Measurements from ENCODE around the gene DCBLD2. TPM values are rescaled to one million over a fixed set of nuclear protein-coding genes. Genes with fewer than 3 reads are reported as not detected.
A peak's percentile ranks its signal among the peaks of the same experiment; 100 is the strongest.

DCBLD2 gene
- total and polyA plus RNA-seq, 2 of the 4 experiments (the other 2 are of a cell fraction), result 121 to 196 TPM

DNA sequence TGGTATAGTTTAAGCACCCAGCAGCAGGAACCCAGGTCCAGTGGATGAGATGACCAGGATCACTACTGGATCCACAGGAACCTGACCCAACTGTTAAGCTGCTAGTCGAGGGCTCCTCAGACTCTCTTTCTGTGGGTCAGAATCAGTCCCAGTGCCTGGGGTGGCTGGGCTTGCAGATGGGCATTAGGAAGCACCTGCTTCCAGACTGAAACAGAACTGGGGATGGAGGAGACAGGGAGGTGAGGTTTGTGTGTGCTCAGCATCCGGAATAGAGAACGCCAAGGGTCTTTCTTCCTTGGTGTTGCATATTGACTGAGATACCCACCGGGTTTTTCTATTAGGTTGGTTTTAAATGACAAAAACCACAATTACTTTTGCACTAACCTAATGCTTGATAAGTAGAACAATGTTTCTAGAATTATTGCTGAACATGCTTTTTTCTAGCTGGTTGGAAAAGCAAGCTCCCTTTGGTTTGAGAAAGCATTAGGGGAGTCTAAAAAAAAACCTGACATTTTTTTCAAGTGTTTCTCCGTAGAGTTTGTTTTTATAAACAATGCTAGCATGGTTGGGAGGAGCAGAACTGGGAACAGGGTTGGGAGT lies 137.6 kb downstream of the DCBLD2 start:
- in situ Hi-C loops (cut with MboI; ENCODE audit: low sequenced_read_pairs) (no loop called here), dilution Hi-C loops (cut with HindIII; ENCODE audit: low sequenced_read_pairs, unreplicated experiment) (no loop called here), intact Hi-C loops (cut with micrococcal nuclease) (no loop called here)
- Histone ChIP-seq H4K20me1 (ENCODE audit: insufficient read depth, low read length) (no peaks in the 10 kb centered on the region), H3K56ac (ENCODE audit: extremely low read depth, insufficient read depth, low read length) (no peak overlapping the region), H2BK5ac (ENCODE audit: low read depth, low read length, poor library complexity, severe bottlenecking) (no peak overlapping the region), H4K8ac (ENCODE audit: low read depth in 2 of 2, low read length in 2 of 2) (no peak overlapping the region), H3K9ac (ENCODE audit: low read depth, low read length) (no peak overlapping the region), H4K5ac (ENCODE audit: low read depth, low read length) (no peak overlapping the region), H3K27ac (ENCODE audit: insufficient read depth, low read length) (no peak overlapping the region), H2BK15ac (ENCODE audit: low read depth, low read length) (no peak overlapping the region), H3K4me1 (ENCODE audit: control insufficient read depth, insufficient read depth, low read length) (peaks cover 4% of the 10 kb centered on the region), H3K4ac (ENCODE audit: low read depth, low read length) (no peak overlapping the region), H2BK20ac (ENCODE audit: low read depth, low read length) (no peak overlapping the region), H3K79me1 (ENCODE audit: low read depth in 1 of 2, low read length in 2 of 2) (no peaks in the 10 kb centered on the region), H4K91ac (ENCODE audit: insufficient read depth, low read depth, low read length) (no peak overlapping the region), H2AK9ac (replicated peaks; ENCODE audit: low read depth, low read length, poor library complexity) (no peak overlapping the region), H3K14ac (replicated peaks; ENCODE audit: low read depth, low read length) (no peak overlapping the region), H2BK120ac (ENCODE audit: low read depth, low read length) (no peak overlapping the region), H3K4me2 (ENCODE audit: low read depth, low read length) (no peak overlapping the region), H3K4me3 (ENCODE audit: insufficient read depth, low read depth, low read length) (no peak overlapping the region), H2AFZ (replicated peaks; ENCODE audit: low read length, poor library complexity) (no peak overlapping the region), H3K18ac (ENCODE audit: low read depth, low read length) (no peak overlapping the region), H3K27me3 (ENCODE audit: control insufficient read depth, insufficient read depth, low read length) (no peaks in the 10 kb centered on the region; the same call in 1 of the 2 replicates), H3K9me3 (ENCODE audit: control insufficient read depth, insufficient read depth, low read length) (no peaks in the 10 kb centered on the region), H2AK5ac (ENCODE audit: low read depth, low read length) (no peak overlapping the region; the same call in 1 of the 2 replicates), H3K23ac (ENCODE audit: low read depth, low read length) (0 out of 2 replicates have a peak overlapping the region, but pooled peaks have one; percentile 20), H3K9me1 (ENCODE audit: insufficient read depth, low read length) (no peaks in the 10 kb centered on the region), H3K36me3 (ENCODE audit: control insufficient read depth, insufficient read depth, low read length) (no peaks in the 10 kb centered on the region)
- no TSS peak for BruUV-seq (replicated peaks)
- ChIA-PET POLR2A (ENCODE audit: unreplicated experiment) (no interaction called here), CTCF (interaction anchor here (0.6 kb wide), 2 partner anchors 38 to 1188 kb away, joined by 3 to 4 read pairs; no protein-coding TSS in a partner anchor)
- TF ChIP-seq BHLHE40 (IDR thresholded peaks at IDR 0.05; ENCODE audit: low read depth, low read length), result no peak
- peak; percentile 42; the same call in 1 of the 2 replicates for TF ChIP-seq MAFK (IDR thresholded peaks at IDR 0.05; ENCODE audit: low read depth, low read length)
- TF ChIP-seq CEBPB (IDR thresholded peaks at IDR 0.05; ENCODE audit: low read depth, low read length), result no peak
- TF ChIP-seq FOS (IDR thresholded peaks at IDR 0.05; ENCODE audit: low read depth, low read length), result no peak
- no peak for TF ChIP-seq MXI1 (IDR thresholded peaks at IDR 0.05; ENCODE audit: borderline replicate concordance, low read depth, low read length)
- TF ChIP-seq RAD21 (IDR thresholded peaks at IDR 0.05; ENCODE audit: low read length), result no peak
- TF ChIP-seq, protein P1, sequence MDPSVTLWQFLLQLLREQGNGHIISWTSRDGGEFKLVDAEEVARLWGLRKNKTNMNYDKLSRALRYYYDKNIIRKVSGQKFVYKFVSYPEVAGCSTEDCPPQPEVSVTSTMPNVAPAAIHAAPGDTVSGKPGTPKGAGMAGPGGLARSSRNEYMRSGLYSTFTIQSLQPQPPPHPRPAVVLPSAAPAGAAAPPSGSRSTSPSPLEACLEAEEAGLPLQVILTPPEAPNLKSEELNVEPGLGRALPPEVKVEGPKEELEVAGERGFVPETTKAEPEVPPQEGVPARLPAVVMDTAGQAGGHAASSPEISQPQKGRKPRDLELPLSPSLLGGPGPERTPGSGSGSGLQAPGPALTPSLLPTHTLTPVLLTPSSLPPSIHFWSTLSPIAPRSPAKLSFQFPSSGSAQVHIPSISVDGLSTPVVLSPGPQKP (IDR thresholded peaks at IDR 0.05; ENCODE audit: borderline replicate concordance, low read depth, low read length), result no peak
- no CpG with 5 or more reads among the region's 5 CpGs for WGBS, 2 experiments (ENCODE audit: extremely low coverage in 2 of 2, insufficient read length in 1 of 2)
- ATAC-seq (ENCODE audit: low read depth) (no peak), DNase-seq (no peak)
